GM12872 (cell line): ENCODE results near the gene POU2F2.

Source experiments
- CTCF ChIP-seq: IDR thresholded peaks from 3 replicates; pipeline ENCODE4 v1.5.1; 2011; ENCODE audit warnings: low read depth, mild to moderate bottlenecking, low read length, moderate library complexity; ENCODE audit not compliant: insufficient read depth

POU2F2 gene

GRCh38 chr19:42115219-42115618, 17.0 kb downstream of the POU2F2 start:
- no peak for TF ChIP-seq CTCF

- TF ChIP-seq CTCF, result no peak
Observed at GRCh38 chr19:42114412-42114811, 17.8 kb downstream of the POU2F2 start.

GRCh38 chr19:42113641-42114348, 18.5 kb downstream of the POU2F2 start:
- TF ChIP-seq CTCF, result peak; percentile 51; the same call in 2 of the 3 replicates

- no peak for TF ChIP-seq CTCF
Observed at GRCh38 chr19:42111811-42112210, 20.4 kb downstream of the POU2F2 start.

GRCh38 chr19:42111384-42111783, 20.9 kb downstream of the POU2F2 start:
- no peak for TF ChIP-seq CTCF

GRCh38 chr19:42110658-42111057, 21.6 kb downstream of the POU2F2 start:
- no peak for TF ChIP-seq CTCF

GRCh38 chr19:42109896-42110295, 22.4 kb downstream of the POU2F2 start:
- TF ChIP-seq CTCF, result no peak
